ENCODE measurements around the gene IRF5. TPM values are rescaled to one million over a fixed set of nuclear protein-coding genes. Genes with fewer than 3 reads are reported as not detected.

IRF5 gene
- total and polyA plus RNA-seq, 10 of the 15 experiments (the other 5 are each of a cell fraction or from before 2014, with no cell fraction given): 5.4 to 90.3 (median 61.7) TPM

DNA sequence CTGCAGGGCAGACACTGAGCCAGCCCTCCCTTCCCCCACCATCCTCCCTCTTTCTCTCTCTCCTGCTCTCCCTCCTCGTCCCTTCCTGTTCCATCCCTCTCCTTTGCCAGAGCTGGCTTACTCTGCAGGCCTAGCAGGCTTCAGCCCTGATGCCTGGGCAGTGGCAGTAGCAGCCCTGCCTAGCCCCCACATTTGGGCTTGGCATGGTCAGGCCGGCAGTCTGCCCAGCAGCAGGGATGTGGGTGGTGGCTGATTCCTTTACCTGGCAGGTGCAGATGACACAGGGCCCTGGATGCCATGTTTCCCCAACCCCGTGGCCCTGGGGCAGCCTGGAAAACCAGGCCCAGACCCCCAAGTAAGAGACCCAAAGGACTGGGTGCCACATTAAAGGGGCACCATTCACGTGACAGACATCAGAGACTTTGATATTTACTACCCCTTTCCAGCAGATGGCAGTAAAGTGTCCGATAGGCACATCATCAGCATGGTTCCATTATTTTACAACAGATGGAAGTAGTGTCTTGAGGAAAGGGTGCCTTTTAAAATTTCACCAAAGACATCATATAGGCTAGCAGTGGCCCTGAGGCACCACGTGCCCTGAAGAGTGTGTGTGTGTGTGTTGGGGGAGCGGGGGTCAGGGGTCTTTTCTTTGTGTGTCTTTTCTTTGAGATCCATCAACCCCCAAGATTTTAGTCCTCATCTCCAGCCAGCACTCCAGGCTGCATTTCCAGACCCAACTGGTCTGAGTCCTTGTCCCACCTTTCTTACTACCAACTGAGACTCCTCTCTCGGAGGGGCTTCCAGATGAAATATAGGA, 33.1 kb upstream of the IRF5 start (continued):
- TF ChIP-seq SMC3 (IDR thresholded peaks at IDR 0.05; ENCODE audit: borderline replicate concordance, low read length) (peak; percentile 89), SMAD1 (IDR thresholded peaks at IDR 0.05; ENCODE audit: low read depth, partially characterized antibody) (no peak), ZNF217 (IDR thresholded peaks at IDR 0.05) (no peak), HDAC2 (IDR thresholded peaks at IDR 0.05) (no peak), GATAD2B (conservative IDR thresholded peaks at IDR 0.05; ENCODE audit: low read depth) (peak; percentile 30; the same call in 1 of the 2 replicates), YY1 (IDR thresholded peaks at IDR 0.05; ENCODE audit: low read depth, low read length) (peak; percentile 84), CREB1 (IDR thresholded peaks at IDR 0.05; ENCODE audit: low read depth) (0 out of 2 replicates have a peak, but pooled peaks have one; percentile 10), SREBF2 (IDR thresholded peaks at IDR 0.05; ENCODE audit: low read length) (no peak), SIN3A (IDR thresholded peaks at IDR 0.05; ENCODE audit: low read depth, low read length) (no peak), NR2C2 (IDR thresholded peaks at IDR 0.05; ENCODE audit: borderline replicate concordance, control insufficient read depth, insufficient read length, low read depth) (no peak)
- TF ChIP-seq, protein P1, sequence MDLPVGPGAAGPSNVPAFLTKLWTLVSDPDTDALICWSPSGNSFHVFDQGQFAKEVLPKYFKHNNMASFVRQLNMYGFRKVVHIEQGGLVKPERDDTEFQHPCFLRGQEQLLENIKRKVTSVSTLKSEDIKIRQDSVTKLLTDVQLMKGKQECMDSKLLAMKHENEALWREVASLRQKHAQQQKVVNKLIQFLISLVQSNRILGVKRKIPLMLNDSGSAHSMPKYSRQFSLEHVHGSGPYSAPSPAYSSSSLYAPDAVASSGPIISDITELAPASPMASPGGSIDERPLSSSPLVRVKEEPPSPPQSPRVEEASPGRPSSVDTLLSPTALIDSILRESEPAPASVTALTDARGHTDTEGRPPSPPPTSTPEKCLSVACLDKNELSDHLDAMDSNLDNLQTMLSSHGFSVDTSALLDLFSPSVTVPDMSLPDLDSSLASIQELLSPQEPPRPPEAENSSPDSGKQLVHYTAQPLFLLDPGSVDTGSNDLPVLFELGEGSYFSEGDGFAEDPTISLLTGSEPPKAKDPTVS (IDR thresholded peaks at IDR 0.05; ENCODE audit: low read depth, low read length): no peak
- TF ChIP-seq, protein P2, sequence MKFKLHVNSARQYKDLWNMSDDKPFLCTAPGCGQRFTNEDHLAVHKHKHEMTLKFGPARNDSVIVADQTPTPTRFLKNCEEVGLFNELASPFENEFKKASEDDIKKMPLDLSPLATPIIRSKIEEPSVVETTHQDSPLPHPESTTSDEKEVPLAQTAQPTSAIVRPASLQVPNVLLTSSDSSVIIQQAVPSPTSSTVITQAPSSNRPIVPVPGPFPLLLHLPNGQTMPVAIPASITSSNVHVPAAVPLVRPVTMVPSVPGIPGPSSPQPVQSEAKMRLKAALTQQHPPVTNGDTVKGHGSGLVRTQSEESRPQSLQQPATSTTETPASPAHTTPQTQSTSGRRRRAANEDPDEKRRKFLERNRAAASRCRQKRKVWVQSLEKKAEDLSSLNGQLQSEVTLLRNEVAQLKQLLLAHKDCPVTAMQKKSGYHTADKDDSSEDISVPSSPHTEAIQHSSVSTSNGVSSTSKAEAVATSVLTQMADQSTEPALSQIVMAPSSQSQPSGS (IDR thresholded peaks at IDR 0.05; ENCODE audit: low read length): no peak
- TF ChIP-seq, protein P3, sequence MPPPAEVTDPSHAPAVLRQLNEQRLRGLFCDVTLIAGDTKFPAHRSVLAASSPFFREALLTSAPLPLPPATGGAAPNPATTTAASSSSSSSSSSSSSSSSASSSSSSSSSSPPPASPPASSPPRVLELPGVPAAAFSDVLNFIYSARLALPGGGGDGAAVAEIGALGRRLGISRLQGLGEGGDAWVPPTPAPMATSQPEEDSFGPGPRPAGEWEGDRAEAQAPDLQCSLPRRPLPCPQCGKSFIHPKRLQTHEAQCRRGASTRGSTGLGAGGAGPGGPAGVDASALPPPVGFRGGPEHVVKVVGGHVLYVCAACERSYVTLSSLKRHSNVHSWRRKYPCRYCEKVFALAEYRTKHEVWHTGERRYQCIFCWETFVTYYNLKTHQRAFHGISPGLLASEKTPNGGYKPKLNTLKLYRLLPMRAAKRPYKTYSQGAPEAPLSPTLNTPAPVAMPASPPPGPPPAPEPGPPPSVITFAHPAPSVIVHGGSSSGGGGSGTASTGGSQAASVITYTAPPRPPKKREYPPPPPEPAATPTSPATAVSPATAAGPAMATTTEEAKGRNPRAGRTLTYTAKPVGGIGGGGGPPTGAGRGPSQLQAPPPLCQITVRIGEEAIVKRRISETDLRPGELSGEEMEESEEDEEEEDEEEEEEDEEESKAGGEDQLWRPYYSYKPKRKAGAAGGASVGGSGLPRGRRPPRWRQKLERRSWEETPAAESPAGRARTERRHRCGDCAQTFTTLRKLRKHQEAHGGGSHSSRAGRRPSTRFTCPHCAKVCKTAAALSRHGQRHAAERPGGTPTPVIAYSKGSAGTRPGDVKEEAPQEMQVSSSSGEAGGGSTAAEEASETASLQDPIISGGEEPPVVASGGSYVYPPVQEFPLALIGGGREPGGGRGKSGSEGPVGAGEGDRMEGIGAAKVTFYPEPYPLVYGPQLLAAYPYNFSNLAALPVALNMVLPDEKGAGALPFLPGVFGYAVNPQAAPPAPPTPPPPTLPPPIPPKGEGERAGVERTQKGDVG (CRISPR knock-in tag; IDR thresholded peaks at IDR 0.05): no peak
- TF ChIP-seq, protein P4, sequence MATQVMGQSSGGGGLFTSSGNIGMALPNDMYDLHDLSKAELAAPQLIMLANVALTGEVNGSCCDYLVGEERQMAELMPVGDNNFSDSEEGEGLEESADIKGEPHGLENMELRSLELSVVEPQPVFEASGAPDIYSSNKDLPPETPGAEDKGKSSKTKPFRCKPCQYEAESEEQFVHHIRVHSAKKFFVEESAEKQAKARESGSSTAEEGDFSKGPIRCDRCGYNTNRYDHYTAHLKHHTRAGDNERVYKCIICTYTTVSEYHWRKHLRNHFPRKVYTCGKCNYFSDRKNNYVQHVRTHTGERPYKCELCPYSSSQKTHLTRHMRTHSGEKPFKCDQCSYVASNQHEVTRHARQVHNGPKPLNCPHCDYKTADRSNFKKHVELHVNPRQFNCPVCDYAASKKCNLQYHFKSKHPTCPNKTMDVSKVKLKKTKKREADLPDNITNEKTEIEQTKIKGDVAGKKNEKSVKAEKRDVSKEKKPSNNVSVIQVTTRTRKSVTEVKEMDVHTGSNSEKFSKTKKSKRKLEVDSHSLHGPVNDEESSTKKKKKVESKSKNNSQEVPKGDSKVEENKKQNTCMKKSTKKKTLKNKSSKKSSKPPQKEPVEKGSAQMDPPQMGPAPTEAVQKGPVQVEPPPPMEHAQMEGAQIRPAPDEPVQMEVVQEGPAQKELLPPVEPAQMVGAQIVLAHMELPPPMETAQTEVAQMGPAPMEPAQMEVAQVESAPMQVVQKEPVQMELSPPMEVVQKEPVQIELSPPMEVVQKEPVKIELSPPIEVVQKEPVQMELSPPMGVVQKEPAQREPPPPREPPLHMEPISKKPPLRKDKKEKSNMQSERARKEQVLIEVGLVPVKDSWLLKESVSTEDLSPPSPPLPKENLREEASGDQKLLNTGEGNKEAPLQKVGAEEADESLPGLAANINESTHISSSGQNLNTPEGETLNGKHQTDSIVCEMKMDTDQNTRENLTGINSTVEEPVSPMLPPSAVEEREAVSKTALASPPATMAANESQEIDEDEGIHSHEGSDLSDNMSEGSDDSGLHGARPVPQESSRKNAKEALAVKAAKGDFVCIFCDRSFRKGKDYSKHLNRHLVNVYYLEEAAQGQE (IDR thresholded peaks at IDR 0.05; ENCODE audit: low read depth, low read length): no peak
- TF ChIP-seq, protein P5, sequence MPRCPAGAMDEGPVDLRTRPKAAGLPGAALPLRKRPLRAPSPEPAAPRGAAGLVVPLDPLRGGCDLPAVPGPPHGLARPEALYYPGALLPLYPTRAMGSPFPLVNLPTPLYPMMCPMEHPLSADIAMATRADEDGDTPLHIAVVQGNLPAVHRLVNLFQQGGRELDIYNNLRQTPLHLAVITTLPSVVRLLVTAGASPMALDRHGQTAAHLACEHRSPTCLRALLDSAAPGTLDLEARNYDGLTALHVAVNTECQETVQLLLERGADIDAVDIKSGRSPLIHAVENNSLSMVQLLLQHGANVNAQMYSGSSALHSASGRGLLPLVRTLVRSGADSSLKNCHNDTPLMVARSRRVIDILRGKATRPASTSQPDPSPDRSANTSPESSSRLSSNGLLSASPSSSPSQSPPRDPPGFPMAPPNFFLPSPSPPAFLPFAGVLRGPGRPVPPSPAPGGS (IDR thresholded peaks at IDR 0.05; ENCODE audit: borderline replicate concordance, insufficient read depth, low read depth, low read length, poor library complexity, severe bottlenecking): no peak
